Regular cardiac myocyte (primary cell): ENCODE results near the gene DLEU7. TPM values are rescaled to one million over a fixed set of nuclear protein-coding genes. Genes with fewer than 3 reads are reported as not detected.

Experiments used
- total RNA-seq: library from RNA; depleted of rRNA; stranded (reverse); fragments of >200 nt; gene quantifications from 2 replicates; pipeline ENCODE4 v1.2.3, GENCODE V29; 2014

The DLEU7 gene
- total RNA-seq = under 0.01 TPM in 1 of 2 replicates, not detected in the other

GRCh38 chr13:50843257-50844083 lies at the start of gene DLEU7:
Gene DLEU7, minus strand, starts transcription at chr13:50843692. Its CDS starts 46 bp downstream, at chr13:50843646.

Other genes starting within 250 kb of the DLEU7 start
- 37.6 and 55.0 TPM in 2 replicates for gene RNASEH2B, start 66.1 kb upstream of the DLEU7 start, total RNA-seq